Retina (tissue), 1 donor: ENCODE results near the gene ALOXE3.
A peak's percentile ranks its signal among the peaks of the same experiment; 100 is the strongest.
"Not testable (repeated sequence)": the region's sequence is repeated elsewhere in the genome, so short reads cannot be mapped to it uniquely, and the experiment has no call there.

Source experiments
- DNase-seq: peaks from one replicate; pipeline ENCODE4 v3.0.0-alpha.2; 2016

ALOXE3 gene

DNA sequence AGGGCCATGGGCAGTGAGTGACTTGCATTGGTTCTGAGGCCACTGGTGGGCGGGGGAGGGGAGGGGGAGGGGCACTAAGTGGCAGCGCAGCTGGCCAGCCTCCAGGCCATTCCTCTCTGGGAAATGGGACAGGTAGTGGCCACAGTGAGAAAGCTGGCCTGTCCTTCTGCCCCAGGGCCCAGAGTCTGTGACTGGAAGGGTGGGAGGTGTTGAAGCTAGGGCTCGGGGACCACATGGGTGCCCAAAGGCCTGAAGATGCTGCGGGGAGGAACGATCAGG is 30.4 kb downstream of the ALOXE3 start:
- no peak for DNase-seq

DNA sequence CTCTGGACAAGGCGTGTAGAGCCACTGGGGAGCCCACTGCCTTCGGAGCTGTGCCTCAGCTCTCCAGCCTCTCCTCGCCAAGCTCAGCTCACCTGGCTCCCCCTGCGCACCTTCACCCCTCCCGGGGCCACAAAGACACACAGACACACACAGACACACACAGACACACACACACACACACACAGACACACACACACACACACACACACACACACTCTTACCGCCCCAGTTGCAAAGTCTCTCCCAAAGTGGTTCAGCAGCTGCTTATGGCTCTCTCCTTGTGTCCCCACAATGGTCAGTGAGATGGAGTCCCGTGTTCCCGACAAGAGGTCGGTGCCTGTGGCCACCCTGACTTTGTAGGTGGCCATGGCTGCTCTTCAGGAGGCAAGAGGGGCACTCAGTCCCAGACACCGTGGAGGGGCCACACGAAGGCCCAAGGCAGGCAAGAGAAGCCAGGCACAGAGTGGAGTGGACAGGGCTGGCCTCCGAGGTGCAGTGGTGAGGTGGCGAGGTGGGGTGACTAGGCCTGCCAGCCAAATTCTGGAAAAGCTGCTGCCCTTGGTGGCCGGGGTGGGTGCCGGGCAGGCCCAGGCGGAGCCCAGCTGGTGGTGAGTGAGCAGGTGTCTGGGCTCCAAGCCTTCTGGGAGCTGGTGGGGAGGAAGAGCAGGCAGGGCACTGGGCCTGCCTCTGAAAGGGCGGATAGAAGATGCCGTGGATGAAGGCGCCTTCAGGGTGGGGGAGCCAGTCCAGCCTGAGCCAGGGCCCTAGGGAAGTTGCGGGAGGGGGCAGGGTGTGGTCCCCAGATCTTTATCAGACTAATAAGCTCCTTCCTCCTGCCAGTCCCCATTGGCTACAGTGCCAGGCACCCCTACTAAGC is 31.0 kb downstream of the ALOXE3 start, which contains the start of gene ALOX12B:
TSS of gene ALOX12B (minus strand) at position 642 of the 877 bp plus-strand sequence. CDS start at position 368, 274 bp downstream.
- DNase-seq, result no peak

DNA sequence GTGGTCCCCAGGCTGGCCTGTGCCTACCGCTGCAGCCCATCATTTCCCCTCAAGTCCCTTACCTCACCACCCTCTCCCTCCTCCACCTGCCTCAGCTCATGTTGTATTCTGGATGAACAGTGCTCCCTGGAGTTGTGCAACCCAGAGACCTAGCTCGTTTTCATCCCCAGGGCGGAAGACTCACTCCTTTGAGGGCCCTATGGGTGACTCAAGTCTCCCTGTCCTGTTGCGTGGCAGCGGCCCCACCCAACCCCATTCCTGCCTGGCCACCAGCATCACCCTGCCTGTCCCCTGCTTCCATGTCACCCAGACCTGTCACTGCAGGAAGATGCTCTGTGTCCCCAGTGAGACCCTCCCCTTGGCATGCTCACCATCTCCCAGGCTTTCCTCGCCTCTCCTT is 34.1 kb downstream of the ALOXE3 start:
- DNase-seq, result no peak

DNA sequence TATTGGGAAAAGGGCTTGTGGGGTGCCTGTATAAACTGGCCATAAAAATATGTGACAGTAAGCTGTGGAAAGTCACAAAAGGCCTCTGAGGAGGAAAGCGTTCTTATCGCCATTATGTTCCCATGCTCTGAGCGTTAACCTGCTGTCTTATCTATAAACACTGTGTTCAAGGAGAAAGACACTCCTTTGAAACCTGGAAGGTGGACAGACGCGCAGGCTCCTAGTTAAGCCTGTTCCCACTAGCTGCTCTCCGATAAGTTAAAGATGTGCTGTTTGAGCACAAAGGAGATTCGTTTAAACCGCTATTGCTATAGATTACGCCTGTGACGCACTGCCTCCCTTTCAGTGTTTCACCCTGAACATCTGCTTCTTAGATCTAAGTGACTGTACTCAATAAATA is 36.0 kb downstream of the ALOXE3 start:
- no peak for DNase-seq

DNA sequence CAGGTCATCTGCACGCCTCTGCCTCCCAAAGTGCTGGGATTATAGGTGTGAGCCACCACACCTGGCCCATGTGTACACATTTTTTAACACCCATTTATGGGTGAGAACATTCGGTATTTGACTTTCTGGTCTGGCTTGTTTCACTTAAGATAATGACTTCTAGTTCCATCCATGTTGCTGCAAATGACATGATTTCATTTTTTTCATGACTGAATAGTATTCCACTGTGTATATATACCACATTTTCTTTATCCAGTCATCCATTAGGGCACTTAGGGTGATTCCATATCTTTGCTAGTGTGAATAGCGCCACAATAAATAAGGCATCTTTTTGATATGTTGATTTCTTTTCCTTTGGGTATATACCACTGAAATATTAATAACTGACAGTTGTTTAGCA is 36.4 kb downstream of the ALOXE3 start:
- no peak for DNase-seq

DNA sequence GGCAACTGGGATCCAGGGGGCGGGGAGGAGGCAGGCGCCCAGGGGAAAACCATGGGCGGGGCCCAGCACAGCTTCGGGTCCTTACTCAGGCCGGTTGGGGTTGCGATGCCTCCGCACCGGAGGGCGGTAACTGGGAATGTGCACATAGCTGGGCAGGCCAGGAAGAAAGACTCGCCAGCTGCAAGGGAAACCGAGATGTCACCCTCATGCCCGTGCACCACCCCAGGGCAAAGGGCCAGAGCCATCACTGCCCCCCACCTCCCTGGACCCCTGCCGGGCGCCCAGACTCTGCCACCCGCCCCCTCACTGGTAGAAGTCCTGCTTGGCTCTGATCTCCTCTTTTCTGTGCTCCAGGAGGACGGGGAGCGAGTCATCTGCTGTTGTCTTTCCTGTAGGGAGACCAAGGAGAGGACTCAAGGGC is 37.5 kb downstream of the ALOXE3 start:
- DNase-seq, result no peak

DNA sequence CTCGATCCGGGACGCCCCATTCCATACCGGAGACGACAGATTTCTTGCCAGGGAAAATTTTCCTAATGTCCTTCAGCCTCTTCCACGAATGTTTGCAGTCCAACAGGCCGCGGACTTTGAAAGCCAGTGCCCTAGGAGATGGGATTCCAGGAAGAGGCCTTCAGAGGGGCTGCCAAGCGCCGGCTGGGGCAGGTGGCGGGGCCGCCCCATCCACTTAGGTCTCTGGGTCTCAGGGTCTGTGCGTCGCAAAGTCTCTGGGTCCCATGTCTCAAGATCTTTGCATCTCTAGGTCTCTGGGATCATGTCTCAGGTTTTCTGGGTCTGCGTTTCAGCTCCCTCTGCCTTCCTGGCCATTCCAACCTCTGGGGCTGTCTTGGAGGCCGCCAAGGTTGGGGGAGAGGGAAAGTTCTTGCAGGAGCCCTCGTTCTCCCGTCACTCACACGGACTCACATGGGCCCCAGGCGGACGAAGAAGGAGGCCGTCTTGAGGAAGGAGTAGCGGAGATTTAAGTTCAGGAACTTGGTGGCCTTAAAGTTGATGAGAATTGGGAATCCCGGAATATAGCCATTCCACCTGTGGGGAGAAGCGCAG is 38.0 kb downstream of the ALOXE3 start:
- DNase-seq, result no peak

DNA sequence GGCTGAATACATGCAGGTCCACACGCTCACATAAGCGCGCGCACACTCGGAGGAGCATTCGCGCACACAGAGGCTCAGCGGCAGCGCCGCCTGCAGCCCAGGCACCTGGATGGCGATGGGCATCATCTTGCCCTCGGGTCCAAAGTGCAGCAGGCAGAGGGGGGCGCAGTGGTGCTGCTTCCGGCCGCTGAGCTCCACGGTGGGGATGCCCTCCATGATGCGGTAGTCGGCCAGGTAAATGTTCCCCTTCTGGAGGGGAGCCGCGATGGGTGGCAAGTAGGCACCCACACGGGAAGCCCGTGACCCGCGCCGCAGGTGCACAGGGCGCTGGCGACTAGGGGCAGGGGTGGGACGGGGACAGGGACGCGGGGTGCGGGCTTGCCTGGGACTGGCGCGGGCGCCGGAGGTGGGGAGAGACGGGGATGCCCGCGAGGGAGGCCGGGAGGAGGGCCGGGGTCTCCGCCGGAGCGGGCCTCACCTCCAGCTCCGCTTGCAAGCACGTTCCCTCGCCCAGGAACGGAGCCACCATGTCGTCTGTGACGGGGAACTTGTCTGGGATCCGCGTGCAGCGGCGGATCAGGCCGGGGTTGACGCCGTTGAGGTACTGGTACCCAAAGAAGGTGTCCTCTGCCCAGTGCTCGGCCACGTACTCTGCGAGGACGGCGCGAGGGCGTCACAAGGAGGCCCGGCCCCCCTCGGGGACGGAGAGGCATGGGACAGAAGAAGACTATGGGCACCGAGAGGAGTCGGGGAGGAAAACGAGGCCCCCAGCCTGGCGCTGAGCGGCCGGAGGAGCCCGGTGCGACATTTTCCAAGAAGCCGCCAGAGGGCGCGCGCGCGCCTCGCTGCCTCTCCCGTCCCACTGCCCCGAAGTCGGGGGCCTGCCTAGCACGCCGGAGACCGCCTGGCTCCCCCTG is 38.8 kb downstream of the ALOXE3 start:
- DNase-seq, result peak; percentile 98

DNA sequence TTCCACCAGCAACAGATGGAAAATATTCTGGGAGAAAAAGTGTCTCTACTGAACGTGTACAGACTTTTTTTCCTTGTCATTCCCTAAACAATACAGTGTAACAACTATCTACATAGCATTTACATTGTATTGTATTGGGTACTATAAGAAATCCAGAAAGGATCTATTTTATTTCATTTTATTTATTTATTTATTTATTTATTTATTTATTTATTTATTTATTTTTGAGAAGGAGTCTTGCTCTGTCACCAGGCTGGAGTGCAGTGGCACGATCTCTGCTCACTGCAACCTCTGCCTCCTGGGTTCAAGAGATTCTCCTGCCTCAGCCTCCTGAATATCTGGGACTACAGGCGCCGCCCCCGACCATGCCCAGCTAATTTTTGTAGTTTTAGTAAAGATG is 40.4 kb downstream of the ALOXE3 start:
- DNase-seq, result not testable (repeated sequence)

DNA sequence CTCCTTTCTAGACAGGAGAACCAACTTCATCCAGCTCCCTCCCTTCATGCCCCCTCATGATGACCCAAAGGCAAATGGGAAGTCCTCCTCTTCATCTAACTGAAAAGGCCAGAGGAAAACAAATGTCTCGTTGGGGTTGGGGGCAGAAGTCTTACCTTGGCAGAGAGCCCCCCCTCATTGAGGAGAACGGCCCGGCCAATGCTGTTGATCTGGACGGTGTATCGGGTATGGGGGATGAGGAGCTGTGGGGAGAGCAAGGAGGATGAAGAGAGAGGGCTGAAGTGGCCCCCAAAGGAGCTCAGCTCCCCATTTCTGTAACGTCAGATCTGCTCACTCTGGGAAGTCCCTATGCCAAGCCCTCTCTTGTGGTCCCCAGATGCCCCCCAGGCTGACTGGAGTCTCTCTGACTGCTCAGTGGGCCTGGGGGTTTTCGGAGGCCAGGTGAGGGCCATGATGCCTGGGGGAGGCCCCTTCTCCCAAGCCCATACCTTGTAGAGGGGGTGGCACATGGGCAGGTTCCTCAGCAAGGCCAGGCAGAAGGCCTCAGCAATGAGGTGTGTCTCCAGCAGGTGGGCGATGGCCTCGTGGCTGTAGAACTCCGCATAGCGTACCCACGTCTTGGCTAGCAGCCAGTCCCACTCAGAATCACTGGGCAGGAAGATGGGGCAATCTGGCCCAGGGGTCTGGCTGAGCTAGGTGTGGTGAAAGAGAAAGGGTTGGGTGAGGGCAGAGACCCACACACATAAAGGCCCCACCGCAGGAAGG is 41.6 kb downstream of the ALOXE3 start:
- no peak for DNase-seq

DNA sequence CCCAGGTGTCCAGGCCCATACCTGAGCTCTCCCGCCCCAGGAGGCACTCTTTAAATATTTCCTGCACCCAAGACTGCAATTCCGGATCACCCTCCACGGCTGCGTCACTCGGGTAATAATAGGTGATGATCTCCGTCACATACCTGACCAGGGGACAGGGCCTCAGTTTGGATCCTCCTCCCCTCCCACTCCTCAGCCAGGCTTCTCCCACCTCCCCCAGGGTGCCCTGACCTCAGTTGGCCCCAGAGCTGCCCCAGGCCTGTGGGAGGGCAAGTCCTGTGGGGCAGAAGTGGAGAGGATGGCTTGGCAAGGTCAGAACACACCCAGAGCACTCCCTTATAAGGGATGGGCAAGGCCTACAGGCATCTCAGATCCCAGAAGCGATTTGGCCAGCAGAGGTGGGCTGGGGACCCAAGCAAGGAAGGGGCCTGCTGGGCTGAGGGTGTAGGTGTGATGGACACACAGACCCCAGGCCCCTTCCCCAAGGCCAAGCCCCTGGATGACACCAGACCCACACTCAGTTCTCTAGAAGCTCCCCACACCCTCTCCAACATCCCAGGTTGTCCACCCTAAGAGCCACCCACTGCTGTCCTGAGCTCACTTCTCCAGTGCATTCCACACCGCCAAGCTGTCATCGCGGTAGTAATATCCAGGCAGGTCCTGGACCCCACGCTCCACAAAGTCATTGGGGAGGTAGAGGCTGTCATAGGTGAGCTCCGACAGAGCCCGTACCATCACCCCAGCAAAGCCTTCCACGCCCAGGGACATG is 42.6 kb downstream of the ALOXE3 start:
- no peak for DNase-seq

DNA sequence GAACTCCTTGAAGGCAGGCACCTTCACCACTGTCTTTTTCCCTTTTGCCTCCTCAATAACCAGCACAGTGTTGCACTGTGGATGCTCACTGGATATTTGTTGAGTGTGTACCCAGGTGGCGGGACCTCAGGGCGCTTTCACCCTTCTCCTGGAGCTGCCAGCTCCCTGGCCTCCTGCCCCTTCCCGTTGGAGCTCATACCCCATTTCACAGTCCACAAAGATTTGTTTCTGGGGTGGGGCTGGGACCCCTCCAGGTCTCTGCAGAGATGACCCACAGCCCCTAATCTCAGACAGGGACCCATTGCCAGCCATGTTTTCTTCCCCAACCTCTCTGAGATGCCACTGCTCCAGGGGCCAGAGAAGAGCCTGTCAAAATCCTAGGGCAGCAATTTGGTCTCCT is 43.2 kb downstream of the ALOXE3 start:
- no peak for DNase-seq

DNA sequence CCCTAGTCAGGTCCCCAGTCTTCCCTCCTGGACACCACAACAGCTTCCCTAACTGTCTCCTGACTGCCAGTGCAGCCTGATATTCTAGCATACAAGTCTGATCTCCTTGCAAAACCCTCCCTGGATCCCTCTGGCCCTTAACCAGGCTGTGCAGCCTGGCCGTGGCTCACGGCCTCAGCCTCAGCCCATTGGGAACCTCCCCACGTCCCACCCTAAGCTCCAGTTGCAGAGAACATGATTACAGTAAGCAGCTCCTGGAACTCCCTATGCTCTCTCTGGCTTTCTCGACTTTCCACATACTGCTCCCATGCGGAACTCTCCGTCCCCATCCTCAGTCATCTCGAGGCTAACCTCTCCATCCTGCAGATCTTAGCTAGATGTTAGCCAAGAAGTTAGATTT is 43.8 kb downstream of the ALOXE3 start:
- no peak for DNase-seq

DNA sequence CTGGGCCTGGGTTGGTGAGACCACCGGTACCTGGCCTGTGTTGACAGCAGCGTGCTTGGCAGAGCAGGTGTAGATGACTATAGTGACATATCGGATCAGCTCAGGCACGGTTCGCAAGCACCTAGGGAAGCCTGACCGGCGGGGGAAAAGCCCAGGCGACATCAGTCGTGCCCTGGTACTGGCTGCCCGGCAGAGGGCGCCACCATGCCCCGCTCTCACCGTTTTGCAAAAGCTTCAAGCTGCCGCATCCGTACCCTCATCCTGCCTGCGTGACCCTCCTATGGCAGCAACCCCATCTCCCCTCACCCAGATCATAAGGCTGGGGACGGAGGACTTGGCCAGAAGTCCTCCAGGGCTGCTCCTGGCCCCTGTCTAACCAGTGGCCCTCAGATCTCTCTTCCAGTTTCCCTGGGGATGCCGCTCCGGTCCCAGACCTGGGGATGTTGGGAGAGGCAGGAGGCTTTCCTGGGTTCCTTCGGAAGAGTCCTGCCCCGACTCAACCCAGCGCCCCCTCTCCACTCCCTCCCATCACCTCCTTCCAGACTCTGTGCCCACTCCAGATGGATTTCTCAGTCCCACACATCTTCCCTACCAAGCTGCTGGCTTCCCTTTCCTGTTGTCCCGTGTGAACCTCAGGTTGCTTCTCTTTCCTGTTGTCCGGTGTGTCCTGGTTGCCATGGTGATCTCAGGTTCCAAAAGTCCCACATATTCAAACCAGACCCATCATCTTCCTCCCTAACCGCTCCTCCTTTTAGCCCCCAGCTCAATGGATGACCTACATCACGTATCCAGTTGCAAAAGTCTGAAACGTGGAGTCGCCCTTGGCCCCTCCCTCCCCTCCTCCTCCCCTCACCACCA is 44.5 kb downstream of the ALOXE3 start:
- DNase-seq, result peak; percentile 85

DNA sequence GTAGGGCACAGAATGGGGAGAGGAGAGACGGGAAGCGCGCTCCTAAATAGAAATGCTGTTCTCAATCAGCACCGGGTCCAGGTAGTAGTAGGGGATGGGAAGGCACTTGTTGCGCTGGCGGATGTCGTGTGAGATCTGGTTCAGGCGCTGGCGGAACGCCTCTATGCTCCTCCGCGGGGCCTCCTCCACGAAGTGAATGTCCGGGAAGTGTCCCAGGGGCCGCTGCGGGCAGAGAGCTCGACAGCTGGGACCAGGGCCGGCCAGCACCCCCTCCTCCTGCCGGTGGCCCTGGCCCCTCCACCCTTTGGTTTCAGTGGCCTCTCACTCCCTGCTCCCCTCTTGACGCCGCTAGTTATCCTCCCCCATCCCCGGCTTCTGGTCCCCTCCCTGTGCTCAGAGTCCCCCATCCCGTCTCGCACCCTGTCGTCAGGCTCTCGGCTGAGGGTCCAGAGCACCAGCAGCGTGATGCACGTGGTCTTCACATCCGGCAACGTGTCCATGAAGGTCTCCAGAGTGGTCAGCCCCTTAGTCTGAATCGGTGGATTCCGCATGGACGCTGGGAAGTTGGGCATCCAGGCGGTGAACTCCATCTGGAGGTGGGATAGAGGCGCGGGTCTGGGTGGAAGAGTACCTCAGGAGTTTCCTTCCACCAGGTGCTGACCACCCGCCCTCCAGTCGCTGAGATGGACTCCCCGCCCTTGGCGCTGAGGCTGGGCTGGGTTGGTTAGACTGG is 45.4 kb downstream of the ALOXE3 start:
- DNase-seq, result peak; percentile 53

DNA sequence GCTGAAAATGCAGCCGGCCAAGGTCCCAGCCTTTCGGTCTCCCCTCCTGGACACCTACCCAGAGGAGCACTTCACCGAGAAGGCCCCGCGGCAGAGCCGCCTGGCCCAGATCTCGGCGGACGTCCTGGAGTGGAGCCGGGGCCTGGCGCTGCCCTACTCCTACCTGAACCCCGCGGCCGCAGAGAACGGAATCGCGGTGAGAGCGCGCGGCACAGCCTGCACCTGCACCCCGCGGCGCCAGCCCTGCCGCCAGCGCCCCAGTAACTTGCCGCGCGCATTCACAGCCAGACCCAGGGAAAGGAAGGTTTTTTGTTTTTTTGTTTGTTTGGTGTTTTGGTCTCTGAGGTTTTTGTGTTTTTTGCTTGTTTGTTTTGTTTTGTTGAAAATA is 46.0 kb downstream of the ALOXE3 start:
- no peak for DNase-seq

DNA sequence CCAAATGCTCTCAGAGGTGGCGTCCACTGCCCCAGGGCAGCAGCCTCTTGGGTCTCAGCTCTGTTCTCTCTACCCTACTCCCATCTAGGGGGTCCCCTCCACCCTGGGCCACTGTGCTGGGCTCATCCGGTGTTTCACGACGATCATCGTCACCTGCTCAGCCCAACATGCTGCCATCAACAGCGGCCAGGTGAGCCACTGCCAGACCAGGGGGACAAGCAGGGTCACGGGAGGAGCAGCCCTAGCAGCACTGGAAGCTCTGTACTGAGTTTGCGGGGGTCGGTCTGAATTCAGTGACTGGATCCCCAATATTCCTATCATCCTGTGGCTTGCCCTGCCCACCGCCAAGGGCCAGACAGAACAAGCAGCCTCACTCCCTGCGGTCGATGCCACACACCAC is 46.8 kb downstream of the ALOXE3 start:
- DNase-seq, result no peak

DNA sequence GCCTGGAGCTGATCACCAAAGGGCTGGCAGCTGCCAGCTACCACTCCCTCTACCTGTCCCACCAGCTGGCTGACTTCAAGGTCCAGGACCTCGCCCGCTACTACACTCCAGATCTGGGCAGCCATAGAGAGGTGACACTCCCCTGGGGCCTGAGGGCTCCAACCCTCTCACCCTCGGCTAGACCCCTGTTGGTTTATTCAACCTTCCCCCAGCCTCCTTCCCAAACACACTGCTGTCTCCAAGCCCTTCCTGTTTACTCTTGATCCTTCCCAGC is 48.8 kb downstream of the ALOXE3 start:
- DNase-seq, result no peak

DNA sequence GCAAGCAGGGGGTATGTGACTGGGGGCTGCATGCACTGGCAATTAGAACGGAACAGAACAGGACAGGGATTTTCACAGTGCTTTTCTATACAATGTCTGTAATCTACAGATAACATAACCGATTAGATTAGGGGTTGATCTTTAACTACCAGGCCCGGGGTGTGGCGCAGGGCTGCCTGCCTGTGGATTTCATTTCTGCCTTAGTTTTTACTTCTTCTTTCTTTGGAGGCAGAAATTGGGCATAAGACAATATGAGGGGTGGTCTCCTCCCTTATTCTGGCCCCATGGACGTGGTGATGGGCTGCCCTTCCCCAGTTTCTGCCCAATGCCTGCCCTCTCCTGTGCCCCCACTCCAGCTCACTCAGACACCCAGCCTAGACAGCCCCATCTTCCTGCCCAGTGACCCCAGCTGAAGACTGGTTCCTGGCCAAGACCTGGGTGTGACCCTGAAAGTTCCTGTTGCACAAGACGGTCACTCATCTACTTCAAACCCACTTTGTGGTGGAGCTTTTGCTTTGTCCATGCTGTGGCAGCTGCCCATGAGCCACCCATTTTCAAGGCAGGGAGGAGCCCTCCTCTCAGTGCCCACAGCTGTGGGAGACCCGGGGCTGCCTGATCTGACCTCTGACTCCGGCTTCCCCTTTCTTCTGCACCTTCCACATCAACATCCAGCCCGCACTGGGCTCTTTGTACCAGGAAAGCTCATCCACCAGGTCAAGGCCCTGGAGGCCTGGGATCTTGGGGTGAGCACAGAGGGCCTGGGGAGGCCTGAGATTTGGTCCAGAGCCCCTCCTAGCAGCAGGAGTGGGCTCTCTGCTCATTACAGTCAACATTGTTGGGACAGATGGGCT is 49.4 kb downstream of the ALOXE3 start:
- DNase-seq, result no peak

DNA sequence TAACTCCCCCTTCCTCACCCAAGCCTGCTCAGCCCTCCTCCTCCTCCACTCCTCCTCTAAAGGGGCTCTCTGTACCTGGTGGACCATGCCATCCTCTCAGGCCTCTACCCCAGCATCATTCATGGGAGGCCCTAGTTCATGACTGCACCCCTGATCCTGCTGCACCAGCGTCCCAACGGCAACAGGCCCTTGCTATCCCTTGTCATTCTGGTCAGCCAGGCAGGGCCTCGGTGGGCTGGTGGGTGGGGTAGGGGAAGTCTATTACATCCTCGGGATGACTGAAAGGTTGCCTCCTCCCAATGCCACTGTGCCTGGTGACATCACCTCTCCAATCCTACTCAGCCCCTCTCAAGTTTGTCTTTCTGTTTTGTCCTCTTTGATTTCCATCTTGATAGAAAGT is 50.5 kb downstream of the ALOXE3 start:
- DNase-seq, result no peak
